IMR-90 (cell line): ENCODE results near the gene TSKU. TPM values are rescaled to one million over a fixed set of nuclear protein-coding genes. Genes with fewer than 3 reads are reported as not detected.

Source experiments
- ATAC-seq: fragments of 200-7000 bp; cut with Tn5 transposase; 2 replicates; pipeline ENCODE4 v1.9.1; 2020; ENCODE audit warnings: low read depth, mild to moderate bottlenecking, moderate library complexity
- BruUV-seq: library from RNA; stranded (reverse); fragments of 400-500 nt; replicated peaks from 2 replicates; lab custom pipeline; 2021; lab: Mats Ljungman, UMichigan
- CTCF ChIA-PET: fragments of 300-600 bp; formaldehyde crosslinking; extraction: SDS; loops from one replicate; lab custom pipeline; 2021; ENCODE audit warnings: antibody characterized with exemption; lab: Yijun Ruan, JAX
- POLR2A ChIA-PET: fragments of 300-600 bp; sonication (Branson Sonifier 250); formaldehyde crosslinking; loops from one replicate; lab custom pipeline; 2022; ENCODE audit warnings: antibody characterized with exemption; ENCODE audit not compliant: unreplicated experiment; lab: Charles Lee
- DNase-seq: peaks from one replicate; pipeline ENCODE4 v3.0.0; 2013
- H2AFZ ChIP-seq: replicated peaks from 2 replicates; pipeline ENCODE3; 2013; ENCODE audit warnings: low read length, mild to moderate bottlenecking; ENCODE audit not compliant: poor library complexity
- H2AK5ac ChIP-seq: 2 replicates; pipeline ENCODE4 v1.6.1; 2013; ENCODE audit warnings: low read depth, low read length, inconsistent platforms
- H2AK9ac ChIP-seq: replicated peaks from 2 replicates; pipeline ENCODE3; 2013; ENCODE audit warnings: mild to moderate bottlenecking, low read depth, low read length, moderate library complexity; ENCODE audit not compliant: poor library complexity
- H2BK120ac ChIP-seq: 2 replicates; pipeline ENCODE4 v1.6.1; 2013; ENCODE audit warnings: low read depth, low read length, inconsistent platforms
- H2BK15ac ChIP-seq: 3 replicates; pipeline ENCODE4 v1.6.1; 2013; ENCODE audit warnings: low read depth, low read length, inconsistent platforms
- H2BK20ac ChIP-seq: 2 replicates; pipeline ENCODE4 v1.6.1; 2013; ENCODE audit warnings: low read depth, mild to moderate bottlenecking, inconsistent platforms, low read length, moderate library complexity
- H2BK5ac ChIP-seq: 2 replicates; pipeline ENCODE4 v1.6.1; 2013; ENCODE audit warnings: mild to moderate bottlenecking, low read depth, low read length, inconsistent platforms; ENCODE audit not compliant: poor library complexity, severe bottlenecking
- H3K14ac ChIP-seq: replicated peaks from 2 replicates; pipeline ENCODE4 v1.6.1; 2013; ENCODE audit warnings: low read depth, low read length, inconsistent platforms
- H3K18ac ChIP-seq: 2 replicates; pipeline ENCODE4 v1.6.1; 2013; ENCODE audit warnings: low read depth, low read length, control low read depth
- H3K23ac ChIP-seq: 2 replicates; pipeline ENCODE4 v1.6.1; 2013; ENCODE audit warnings: low read depth, low read length, inconsistent platforms
- H3K27ac ChIP-seq: 2 replicates; pipeline ENCODE4 v1.5.1; 2013; ENCODE audit warnings: mild to moderate bottlenecking, control low read depth, low read length; ENCODE audit not compliant: insufficient read depth
- H3K27me3 ChIP-seq: 2 replicates; pipeline ENCODE4 v1.6.1; 2013; ENCODE audit warnings: low read length; ENCODE audit not compliant: control insufficient read depth, insufficient read depth
- H3K36me3 ChIP-seq: 2 replicates; pipeline ENCODE4 v1.6.1; 2013; ENCODE audit warnings: low read length, mixed read lengths; ENCODE audit not compliant: control insufficient read depth, insufficient read depth
- H3K4ac ChIP-seq: 2 replicates; pipeline ENCODE4 v1.6.1; 2013; ENCODE audit warnings: low read depth, low read length, inconsistent platforms
- H3K4me1 ChIP-seq: 2 replicates; pipeline ENCODE4 v1.6.1; 2013; ENCODE audit warnings: low read length, mixed read lengths; ENCODE audit not compliant: control insufficient read depth, insufficient read depth
- H3K4me2 ChIP-seq: 2 replicates; pipeline ENCODE4 v1.6.1; 2013; ENCODE audit warnings: low read depth, mild to moderate bottlenecking, control low read depth, low read length, moderate library complexity
- H3K4me3 ChIP-seq: 2 replicates; pipeline ENCODE4 v1.5.1; 2013; ENCODE audit warnings: low read depth, mild to moderate bottlenecking, control low read depth, low read length, moderate library complexity; ENCODE audit not compliant: insufficient read depth
- H3K56ac ChIP-seq: 2 replicates; pipeline ENCODE4 v1.6.1; 2013; ENCODE audit warnings: low read length, inconsistent platforms; ENCODE audit not compliant: insufficient read depth; ENCODE audit errors: extremely low read depth
- H3K79me1 ChIP-seq, 2 experiments: 2 replicates each; pipeline ENCODE4 v1.6.1; 2013; ENCODE audit warnings: low read length in 2 of 2, inconsistent platforms in 1 of 2, low read depth in 1 of 2
- H3K9ac ChIP-seq: 2 replicates; pipeline ENCODE4 v1.6.1; 2013; ENCODE audit warnings: low read depth, low read length, control low read depth
- H3K9me1 ChIP-seq: 2 replicates; pipeline ENCODE4 v1.6.1; 2013; ENCODE audit warnings: low read length, inconsistent platforms; ENCODE audit not compliant: insufficient read depth
- H3K9me3 ChIP-seq: 2 replicates; pipeline ENCODE4 v1.6.1; 2013; ENCODE audit warnings: low read length; ENCODE audit not compliant: control insufficient read depth, insufficient read depth
- H4K20me1 ChIP-seq: 2 replicates; pipeline ENCODE4 v1.6.1; 2013; ENCODE audit warnings: low read length, inconsistent platforms; ENCODE audit not compliant: insufficient read depth
- H4K5ac ChIP-seq: 2 replicates; pipeline ENCODE4 v1.6.1; 2013; ENCODE audit warnings: mild to moderate bottlenecking, low read depth, low read length, control low read depth
- H4K8ac ChIP-seq, 2 experiments: 2 replicates each; pipeline ENCODE4 v1.6.1; 2013; ENCODE audit warnings: low read depth in 2 of 2, low read length in 2 of 2, control low read depth in 1 of 2, inconsistent platforms in 1 of 2
- H4K91ac ChIP-seq: 2 replicates; pipeline ENCODE4 v1.6.1; 2013; ENCODE audit warnings: low read depth, low read length, inconsistent platforms; ENCODE audit not compliant: insufficient read depth
- BHLHE40 ChIP-seq: fragments of 150-350 bp; IDR thresholded peaks from 2 replicates; pipeline ENCODE4 v1.6.1; 2016; ENCODE audit warnings: mild to moderate bottlenecking, low read depth, low read length
- CEBPB ChIP-seq: IDR thresholded peaks from 2 replicates; pipeline ENCODE4 v1.6.1; 2012; ENCODE audit warnings: low read depth, low read length, improper control_type of control experiment
- FOS ChIP-seq: fragments of 150-350 bp; IDR thresholded peaks from 2 replicates; pipeline ENCODE4 v1.6.1; 2016; ENCODE audit warnings: low read depth, low read length
- MAZ ChIP-seq: IDR thresholded peaks from 2 replicates; pipeline ENCODE4 v1.6.1; 2012; ENCODE audit warnings: low read depth, mild to moderate bottlenecking, low read length, improper control_type of control experiment, moderate library complexity, borderline replicate concordance
- MXI1 ChIP-seq: IDR thresholded peaks from 2 replicates; pipeline ENCODE4 v1.6.1; 2012; ENCODE audit warnings: low read depth, mild to moderate bottlenecking, low read length, moderate library complexity, borderline replicate concordance
- NFE2L2 ChIP-seq: fragments of 150-350 bp; IDR thresholded peaks from 2 replicates; pipeline ENCODE4 v1.6.1; 2016; ENCODE audit warnings: low read depth, mild to moderate bottlenecking, low read length
- POLR2A ChIP-seq: IDR thresholded peaks from 2 replicates; pipeline ENCODE4 v1.6.1; 2012; ENCODE audit warnings: mild to moderate bottlenecking, low read depth, low read length
- RCOR1 ChIP-seq: IDR thresholded peaks from 2 replicates; pipeline ENCODE4 v1.6.1; 2012; ENCODE audit warnings: mild to moderate bottlenecking, low read length, improper control_type of control experiment; ENCODE audit not compliant: insufficient replicate concordance
- USF2 ChIP-seq: fragments of 150-350 bp; IDR thresholded peaks from 2 replicates; pipeline ENCODE4 v1.6.1; 2017; ENCODE audit warnings: mild to moderate bottlenecking, antibody characterized with exemption, low read length, low read depth
- WGBS, 2 experiments: methylation state at CpG; one replicate each; pipeline versions ENCODE4 v1.1.5 to v1.1.7; 2013; ENCODE audit warnings: missing lambda C conversion rate in 2 of 2; ENCODE audit not compliant: insufficient read length in 1 of 2; ENCODE audit errors: extremely low coverage in 2 of 2; 5-methylcytosine and 5-hydroxymethylcytosine counted together
- dilution Hi-C: fragments of 300-500 bp; cut with HindIII; formaldehyde crosslinking; loops from one replicate; pipeline ENCODE4 v1.14.3; 2018; ENCODE audit warnings: low sequenced_read_pairs; ENCODE audit not compliant: unreplicated experiment
- in situ Hi-C: fragments of 300-500 bp; cut with MboI; formaldehyde crosslinking; loops from 3 replicates; pipeline ENCODE4 v1.14.3; 2019; ENCODE audit warnings: low sequenced_read_pairs, inconsistent platforms, mixed read lengths
- intact Hi-C: fragments of 100-400 bp; cut with micrococcal nuclease; formaldehyde crosslinking; loops from 2 replicates; pipeline ENCODE4 v1.10.0; 2022
- polyA plus RNA-seq, 3 experiments: library from polyadenylated mRNA; depleted of rRNA; stranded (reverse); fragments of >200 nt; gene quantifications; 2 replicates each; pipeline ENCODE4 v1.2.3, GENCODE V29; 2012; ENCODE audit warnings: low replicate concordance in 1 of 3
- total RNA-seq: library from RNA; depleted of rRNA; stranded (reverse); fragments of >200 nt; gene quantifications from 2 replicates; pipeline ENCODE4 v1.2.3, GENCODE V29; 2012

Gene TSKU
- total and polyA plus RNA-seq, 2 of the 4 experiments (the other 2 are of a cell fraction) = 6.8 to 26.6 TPM

- H3K9ac ChIP-seq = no peak overlapping the region; the same call in 1 of the 2 replicates
- no peak overlapping the region for H3K56ac ChIP-seq
- ATAC-seq (no peak), DNase-seq (peak; percentile 60)
- no peaks in the 10 kb centered on the region for H3K79me1 ChIP-seq
- H3K9me1 ChIP-seq = peaks cover 28% of the 10 kb centered on the region
- no TSS peak for BruUV-seq
- H4K20me1 ChIP-seq = peaks cover 10% of the 10 kb centered on the region; the same call in 1 of the 2 replicates
- no peak overlapping the region for H2BK5ac ChIP-seq
- H2AFZ ChIP-seq = peak overlapping the region; percentile 64
- H2BK15ac ChIP-seq = peak overlapping the region; percentile 2; the same call in 1 of the 3 replicates
- H3K18ac ChIP-seq = peak overlapping the region; percentile 24; the same call in 1 of the 2 replicates
- intact Hi-C loops = no loop called here
- H4K91ac ChIP-seq = peak overlapping the region; percentile 26
- H3K4ac ChIP-seq = peak overlapping the region; percentile 30; the same call in 1 of the 2 replicates
- no peak overlapping the region for H3K23ac ChIP-seq
- WGBS, 2 experiments = 92% methylated on average over 2 of the region's 8 CpGs; no CpG with 5 or more reads in 1 of the 2 experiments
- H3K36me3 ChIP-seq = no peaks in the 10 kb centered on the region
- H3K27me3 ChIP-seq = no peaks in the 10 kb centered on the region; the same call in 1 of the 2 replicates
- ChIA-PET CTCF (interaction anchor here (0.5 to 3.0 kb wide), 4 partner anchors 60 to 114 kb away, joined by 3 to 9 read pairs (median 7); no protein-coding TSS in a partner anchor), POLR2A (no interaction called here)
- dilution Hi-C loops = no loop called here
- H3K4me2 ChIP-seq = no peak overlapping the region
- peak overlapping the region; percentile 16 for H3K14ac ChIP-seq
- H2AK9ac ChIP-seq = peak overlapping the region; percentile 15
- no peak overlapping the region for H4K8ac ChIP-seq
- no peak overlapping the region for H3K27ac ChIP-seq
- TF ChIP-seq FOS (no peak), NFE2L2 (no peak), USF2 (peak; percentile 75), RCOR1 (no peak), CEBPB (no peak), BHLHE40 (peak; percentile 81), MAZ (0 out of 2 replicates have a peak, but pooled peaks have one; percentile 46), MXI1 (no peak), POLR2A (no peak)
- in situ Hi-C loops = no loop called here
- peak overlapping the region; percentile 80 for H2AK5ac ChIP-seq
- peak overlapping the region; percentile 7; the same call in 1 of the 2 replicates for H4K5ac ChIP-seq
- H2BK20ac ChIP-seq = 0 out of 2 replicates have a peak overlapping the region, but pooled peaks have one; percentile 16
- peaks cover 40% of the 10 kb centered on the region for H3K4me1 ChIP-seq
- H3K9me3 ChIP-seq = no peaks in the 10 kb centered on the region
- H2BK120ac ChIP-seq = peak overlapping the region; percentile 3; the same call in 1 of the 2 replicates
- H3K4me3 ChIP-seq = no peak overlapping the region
These were observed 22.2 kb downstream of the TSKU start for GRCh38 chr11:76805206-76805913.
